ENCODE data around the gene NOB1. TPM values are rescaled to one million over a fixed set of nuclear protein-coding genes. Genes with fewer than 3 reads are reported as not detected.

The NOB1 gene
- total and polyA plus RNA-seq, 9 of the 15 experiments (the other 6 are each of a cell fraction or from before 2014, with no cell fraction given), result 42.4 to 148 (median 116) TPM

- TF ChIP-seq, protein P1, sequence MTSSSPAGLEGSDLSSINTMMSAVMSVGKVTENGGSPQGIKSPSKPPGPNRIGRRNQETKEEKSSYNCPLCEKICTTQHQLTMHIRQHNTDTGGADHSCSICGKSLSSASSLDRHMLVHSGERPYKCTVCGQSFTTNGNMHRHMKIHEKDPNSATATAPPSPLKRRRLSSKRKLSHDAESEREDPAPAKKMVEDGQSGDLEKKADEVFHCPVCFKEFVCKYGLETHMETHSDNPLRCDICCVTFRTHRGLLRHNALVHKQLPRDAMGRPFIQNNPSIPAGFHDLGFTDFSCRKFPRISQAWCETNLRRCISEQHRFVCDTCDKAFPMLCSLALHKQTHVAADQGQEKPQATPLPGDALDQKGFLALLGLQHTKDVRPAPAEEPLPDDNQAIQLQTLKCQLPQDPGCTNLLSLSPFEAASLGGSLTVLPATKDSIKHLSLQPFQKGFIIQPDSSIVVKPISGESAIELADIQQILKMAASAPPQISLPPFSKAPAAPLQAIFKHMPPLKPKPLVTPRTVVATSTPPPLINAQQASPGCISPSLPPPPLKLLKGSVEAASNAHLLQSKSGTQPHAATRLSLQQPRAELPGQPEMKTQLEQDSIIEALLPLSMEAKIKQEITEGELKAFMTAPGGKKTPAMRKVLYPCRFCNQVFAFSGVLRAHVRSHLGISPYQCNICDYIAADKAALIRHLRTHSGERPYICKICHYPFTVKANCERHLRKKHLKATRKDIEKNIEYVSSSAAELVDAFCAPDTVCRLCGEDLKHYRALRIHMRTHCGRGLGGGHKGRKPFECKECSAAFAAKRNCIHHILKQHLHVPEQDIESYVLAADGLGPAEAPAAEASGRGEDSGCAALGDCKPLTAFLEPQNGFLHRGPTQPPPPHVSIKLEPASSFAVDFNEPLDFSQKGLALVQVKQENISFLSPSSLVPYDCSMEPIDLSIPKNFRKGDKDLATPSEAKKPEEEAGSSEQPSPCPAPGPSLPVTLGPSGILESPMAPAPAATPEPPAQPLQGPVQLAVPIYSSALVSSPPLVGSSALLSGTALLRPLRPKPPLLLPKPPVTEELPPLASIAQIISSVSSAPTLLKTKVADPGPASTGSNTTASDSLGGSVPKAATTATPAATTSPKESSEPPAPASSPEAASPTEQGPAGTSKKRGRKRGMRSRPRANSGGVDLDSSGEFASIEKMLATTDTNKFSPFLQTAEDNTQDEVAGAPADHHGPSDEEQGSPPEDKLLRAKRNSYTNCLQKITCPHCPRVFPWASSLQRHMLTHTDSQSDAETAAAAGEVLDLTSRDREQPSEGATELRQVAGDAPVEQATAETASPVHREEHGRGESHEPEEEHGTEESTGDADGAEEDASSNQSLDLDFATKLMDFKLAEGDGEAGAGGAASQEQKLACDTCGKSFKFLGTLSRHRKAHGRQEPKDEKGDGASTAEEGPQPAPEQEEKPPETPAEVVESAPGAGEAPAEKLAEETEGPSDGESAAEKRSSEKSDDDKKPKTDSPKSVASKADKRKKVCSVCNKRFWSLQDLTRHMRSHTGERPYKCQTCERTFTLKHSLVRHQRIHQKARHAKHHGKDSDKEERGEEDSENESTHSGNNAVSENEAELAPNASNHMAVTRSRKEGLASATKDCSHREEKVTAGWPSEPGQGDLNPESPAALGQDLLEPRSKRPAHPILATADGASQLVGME (CRISPR knock-in tag; IDR thresholded peaks at IDR 0.05), result no peak
- no peak for TF ChIP-seq ZNF184 (CRISPR knock-in tag; IDR thresholded peaks at IDR 0.05)
- TF ChIP-seq, protein P2, sequence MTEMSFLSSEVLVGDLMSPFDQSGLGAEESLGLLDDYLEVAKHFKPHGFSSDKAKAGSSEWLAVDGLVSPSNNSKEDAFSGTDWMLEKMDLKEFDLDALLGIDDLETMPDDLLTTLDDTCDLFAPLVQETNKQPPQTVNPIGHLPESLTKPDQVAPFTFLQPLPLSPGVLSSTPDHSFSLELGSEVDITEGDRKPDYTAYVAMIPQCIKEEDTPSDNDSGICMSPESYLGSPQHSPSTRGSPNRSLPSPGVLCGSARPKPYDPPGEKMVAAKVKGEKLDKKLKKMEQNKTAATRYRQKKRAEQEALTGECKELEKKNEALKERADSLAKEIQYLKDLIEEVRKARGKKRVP (CRISPR knock-in tag; IDR thresholded peaks at IDR 0.05), result peak; percentile 36; the same call in 1 of the 2 replicates
- TF ChIP-seq ZNF407 (IDR thresholded peaks at IDR 0.05; ENCODE audit: low read depth), result no peak
- TF ChIP-seq, protein P3, sequence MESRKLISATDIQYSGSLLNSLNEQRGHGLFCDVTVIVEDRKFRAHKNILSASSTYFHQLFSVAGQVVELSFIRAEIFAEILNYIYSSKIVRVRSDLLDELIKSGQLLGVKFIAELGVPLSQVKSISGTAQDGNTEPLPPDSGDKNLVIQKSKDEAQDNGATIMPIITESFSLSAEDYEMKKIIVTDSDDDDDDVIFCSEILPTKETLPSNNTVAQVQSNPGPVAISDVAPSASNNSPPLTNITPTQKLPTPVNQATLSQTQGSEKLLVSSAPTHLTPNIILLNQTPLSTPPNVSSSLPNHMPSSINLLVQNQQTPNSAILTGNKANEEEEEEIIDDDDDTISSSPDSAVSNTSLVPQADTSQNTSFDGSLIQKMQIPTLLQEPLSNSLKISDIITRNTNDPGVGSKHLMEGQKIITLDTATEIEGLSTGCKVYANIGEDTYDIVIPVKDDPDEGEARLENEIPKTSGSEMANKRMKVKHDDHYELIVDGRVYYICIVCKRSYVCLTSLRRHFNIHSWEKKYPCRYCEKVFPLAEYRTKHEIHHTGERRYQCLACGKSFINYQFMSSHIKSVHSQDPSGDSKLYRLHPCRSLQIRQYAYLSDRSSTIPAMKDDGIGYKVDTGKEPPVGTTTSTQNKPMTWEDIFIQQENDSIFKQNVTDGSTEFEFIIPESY (CRISPR knock-in tag; IDR thresholded peaks at IDR 0.05), result 0 out of 2 replicates have a peak, but pooled peaks have one; percentile 8
- TF ChIP-seq ZKSCAN3 (CRISPR knock-in tag; IDR thresholded peaks at IDR 0.05), result no peak
- TF ChIP-seq MAFG (tag; conservative IDR thresholded peaks at IDR 0.05), result peak; percentile 75
- TF ChIP-seq ZNF507 (tag; conservative IDR thresholded peaks at IDR 0.05), result no peak
- TF ChIP-seq LCOR (CRISPR knock-in tag; IDR thresholded peaks at IDR 0.05), result no peak
Observed at GRCh38 chr16:69761983-69762813, 7.5 kb upstream of the NOB1 start, which contains the start of gene WWP2 (continued).

Measured in K562 (cell line).